ENCODE data around the gene RNF150.

Gene RNF150

DNA sequence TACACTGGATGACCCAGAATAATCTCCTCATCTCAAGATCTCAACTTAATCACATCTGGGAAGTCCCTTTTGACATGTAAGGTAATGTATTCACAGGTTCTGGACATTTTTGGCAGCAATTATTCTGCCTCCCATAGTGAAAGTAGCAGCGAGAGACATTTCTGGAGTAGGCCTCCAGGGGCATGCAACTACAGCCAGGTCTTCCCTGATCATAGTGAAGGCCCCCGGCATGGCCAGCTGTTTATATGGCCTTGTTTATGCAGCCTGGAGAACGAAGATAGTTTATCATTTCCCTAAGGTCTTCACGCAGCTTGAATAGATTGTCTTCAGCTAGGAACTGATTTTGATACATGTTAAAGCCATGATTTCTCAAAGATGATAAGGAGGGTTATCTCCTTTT, 139.9 kb downstream of the RNF150 start:
- H3K4me3 ChIP-seq (ENCODE audit: low read depth, low read length) = no peak overlapping the region
- TF ChIP-seq, protein P1, sequence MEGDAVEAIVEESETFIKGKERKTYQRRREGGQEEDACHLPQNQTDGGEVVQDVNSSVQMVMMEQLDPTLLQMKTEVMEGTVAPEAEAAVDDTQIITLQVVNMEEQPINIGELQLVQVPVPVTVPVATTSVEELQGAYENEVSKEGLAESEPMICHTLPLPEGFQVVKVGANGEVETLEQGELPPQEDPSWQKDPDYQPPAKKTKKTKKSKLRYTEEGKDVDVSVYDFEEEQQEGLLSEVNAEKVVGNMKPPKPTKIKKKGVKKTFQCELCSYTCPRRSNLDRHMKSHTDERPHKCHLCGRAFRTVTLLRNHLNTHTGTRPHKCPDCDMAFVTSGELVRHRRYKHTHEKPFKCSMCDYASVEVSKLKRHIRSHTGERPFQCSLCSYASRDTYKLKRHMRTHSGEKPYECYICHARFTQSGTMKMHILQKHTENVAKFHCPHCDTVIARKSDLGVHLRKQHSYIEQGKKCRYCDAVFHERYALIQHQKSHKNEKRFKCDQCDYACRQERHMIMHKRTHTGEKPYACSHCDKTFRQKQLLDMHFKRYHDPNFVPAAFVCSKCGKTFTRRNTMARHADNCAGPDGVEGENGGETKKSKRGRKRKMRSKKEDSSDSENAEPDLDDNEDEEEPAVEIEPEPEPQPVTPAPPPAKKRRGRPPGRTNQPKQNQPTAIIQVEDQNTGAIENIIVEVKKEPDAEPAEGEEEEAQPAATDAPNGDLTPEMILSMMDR (conservative IDR thresholded peaks at IDR 0.05; ENCODE audit: low read depth, low read length) = no peak
- DNase-seq (ENCODE audit: low read depth) = no peak

DNA sequence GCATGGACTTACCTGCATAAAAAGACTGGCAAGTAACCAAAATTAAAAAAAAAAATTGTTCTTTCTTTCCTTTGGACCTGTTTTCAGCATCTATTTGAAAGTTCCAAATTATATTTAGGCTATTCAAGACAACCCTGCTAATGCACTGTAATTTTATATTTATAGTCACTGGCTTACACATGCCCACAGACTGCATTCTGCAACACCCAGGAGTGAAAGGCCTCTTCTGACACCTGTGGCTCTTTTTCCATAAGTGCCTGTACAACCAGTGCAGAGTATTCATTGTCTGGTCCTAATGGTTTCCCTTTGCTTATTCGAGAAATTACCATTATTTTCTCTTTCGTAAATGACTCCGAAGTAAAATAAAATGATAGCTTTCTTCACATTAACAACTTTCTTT, 143.3 kb downstream of the RNF150 start:
- no peak overlapping the region for H3K4me3 ChIP-seq (ENCODE audit: low read depth, low read length)
- TF ChIP-seq, protein P1 (conservative IDR thresholded peaks at IDR 0.05; ENCODE audit: low read depth, low read length) = no peak
- no peak for DNase-seq (ENCODE audit: low read depth)

DNA sequence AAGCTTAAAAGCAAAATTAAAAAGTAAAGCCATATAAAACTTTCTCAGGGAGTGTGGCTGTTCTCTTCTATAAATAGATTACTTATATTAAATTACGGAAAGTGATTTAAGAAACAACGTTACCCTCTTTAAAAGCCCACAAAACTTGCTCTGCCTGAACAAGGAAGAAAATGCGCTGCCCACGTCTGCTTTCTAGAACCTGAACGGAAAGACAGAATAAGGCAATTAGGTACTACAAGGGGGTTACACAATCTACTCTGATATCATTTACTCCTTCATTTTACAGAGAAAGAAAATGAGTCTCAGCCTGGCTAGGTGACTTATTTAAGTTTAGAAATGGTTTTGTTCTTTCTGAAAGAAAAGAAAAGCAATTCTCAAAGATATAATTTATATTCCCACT, 147.2 kb downstream of the RNF150 start:
- TF ChIP-seq, protein P1 (conservative IDR thresholded peaks at IDR 0.05; ENCODE audit: low read depth, low read length) = no peak
- no peak for DNase-seq (ENCODE audit: low read depth)

DNA sequence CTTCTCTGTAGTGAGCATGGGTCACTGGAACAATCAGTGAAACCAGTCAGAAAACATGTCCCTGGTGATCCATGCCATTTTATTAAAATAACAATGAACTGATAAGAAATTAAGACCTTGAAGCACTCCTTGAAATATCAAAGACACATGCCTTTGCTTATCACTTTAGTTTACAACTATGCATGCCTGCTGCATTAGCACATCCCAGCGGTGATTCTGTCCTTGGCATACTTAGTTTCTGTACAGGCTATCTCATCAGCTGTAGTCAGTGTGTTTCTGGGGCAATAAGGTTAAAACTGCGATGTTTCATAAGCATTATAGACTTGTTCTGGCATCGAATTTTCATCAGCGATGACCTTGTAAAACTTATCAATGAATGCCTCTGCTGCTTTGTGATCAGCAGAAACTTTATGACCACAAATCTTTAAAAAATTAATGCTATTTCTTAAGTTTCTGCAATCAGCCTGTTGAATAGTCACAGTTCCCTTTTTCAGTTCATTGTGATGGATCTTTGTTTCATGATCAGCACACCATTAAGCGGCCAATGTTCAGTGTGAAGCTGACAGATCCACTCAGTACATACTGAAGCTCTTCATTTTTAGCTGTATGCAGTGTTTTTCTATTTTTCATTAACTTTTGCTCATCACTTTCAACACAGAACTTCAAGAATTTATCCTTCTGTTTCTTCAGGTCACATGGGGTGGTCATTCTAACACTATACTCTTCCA, 150.5 kb downstream of the RNF150 start:
- H3K4me3 ChIP-seq (ENCODE audit: low read depth, low read length) = no peak overlapping the region
- DNase-seq (ENCODE audit: low read depth) = no peak
- TF ChIP-seq, protein P1 (conservative IDR thresholded peaks at IDR 0.05; ENCODE audit: low read depth, low read length) = no peak

More for the DNA sequence above, 147.2 kb downstream of the RNF150 start:
- no peak overlapping the region for H3K4me3 ChIP-seq (ENCODE audit: low read depth, low read length)

DNA sequence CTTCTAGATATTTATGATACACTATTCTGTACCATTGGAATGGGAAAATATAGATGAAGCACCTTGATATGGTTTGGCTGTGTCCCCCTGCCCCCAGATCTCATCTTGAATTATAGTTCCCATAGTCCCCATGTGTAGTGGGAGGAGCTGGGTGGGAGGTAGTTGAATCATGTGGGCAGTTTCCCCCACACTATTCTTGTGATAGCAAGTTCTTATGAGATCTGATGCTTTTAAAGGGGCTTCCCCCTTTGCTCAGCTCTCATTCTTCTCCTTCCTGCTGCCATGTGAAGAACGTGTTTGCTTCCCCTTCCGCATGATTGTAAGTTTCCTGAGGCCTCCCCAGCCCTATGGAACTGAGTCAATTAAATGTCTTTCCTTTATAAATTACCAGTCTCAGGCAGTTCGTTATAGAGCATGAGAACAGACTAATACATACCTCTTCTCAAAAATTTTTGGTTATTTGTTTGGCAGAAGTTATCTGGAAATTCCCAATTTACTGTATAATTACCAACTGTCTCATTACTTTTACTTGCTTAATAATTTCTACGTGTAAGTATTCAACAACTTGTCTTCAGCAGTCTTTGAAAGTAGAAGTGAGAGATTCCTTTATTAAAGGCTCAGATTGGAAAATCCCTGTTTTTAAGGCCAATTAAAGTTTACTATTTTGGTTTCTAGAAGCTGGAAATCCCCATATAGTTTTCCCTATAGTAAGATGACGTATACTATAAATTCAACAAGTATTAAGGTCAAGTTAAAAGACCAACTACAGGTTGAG, 152.7 kb downstream of the RNF150 start:
- DNase-seq (ENCODE audit: low read depth) = no peak
- no peak overlapping the region for H3K4me3 ChIP-seq (ENCODE audit: low read depth, low read length)
- TF ChIP-seq, protein P1 (conservative IDR thresholded peaks at IDR 0.05; ENCODE audit: low read depth, low read length) = no peak

DNA sequence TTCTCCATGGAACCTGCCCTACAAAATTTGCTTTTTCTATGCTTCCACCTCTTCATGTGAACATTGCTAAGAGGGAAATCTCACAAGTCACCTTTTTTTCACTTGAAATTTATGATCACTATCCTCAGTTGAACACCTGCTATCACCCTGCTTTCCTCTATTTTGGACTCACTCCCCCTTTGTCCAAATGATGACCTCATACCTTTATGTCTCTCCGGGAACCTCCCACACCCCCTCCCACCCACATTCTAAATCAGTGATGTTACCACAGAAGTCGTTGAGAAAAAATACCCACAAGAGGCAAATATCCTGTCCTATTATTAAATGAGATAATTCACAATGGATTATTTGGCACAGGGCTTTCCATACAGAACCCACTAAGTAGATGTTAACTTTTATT, 156.5 kb downstream of the RNF150 start:
- TF ChIP-seq, protein P1 (conservative IDR thresholded peaks at IDR 0.05; ENCODE audit: low read depth, low read length) = no peak
- H3K4me3 ChIP-seq (ENCODE audit: low read depth, low read length) = no peak overlapping the region
- DNase-seq (ENCODE audit: low read depth) = no peak

All from choroid plexus epithelial cell (primary cell).